Endothelial cell of umbilical vein (primary cell): Measurements from ENCODE around the gene METRN.

ENCODE experiments used
- CTCF ChIP-seq, 2 donors: IDR thresholded peaks; 1 replicate in 1 of 2; 2 replicates in 1 of 2; pipeline ENCODE4 v1.5.1; 2011; ENCODE audit warnings: low read length in 2 of 2, mild to moderate bottlenecking in 2 of 2, moderate library complexity in 2 of 2, control low read depth in 1 of 2, inconsistent platforms in 1 of 2, low read depth in 1 of 2; ENCODE audit not compliant: insufficient read depth in 1 of 2; ENCODE audit errors: extremely low read depth in 1 of 2
- EZH2 ChIP-seq: IDR thresholded peaks from 2 replicates; pipeline ENCODE4 v1.6.1; 2012; ENCODE audit warnings: borderline replicate concordance, low read depth, mild to moderate bottlenecking, moderate library complexity, low read length, inconsistent platforms; ENCODE audit not compliant: severe bottlenecking
- FOS ChIP-seq: IDR thresholded peaks from 2 replicates; pipeline ENCODE4 v1.6.1; 2011; ENCODE audit warnings: mild to moderate bottlenecking, low read length, moderate library complexity, borderline replicate concordance; ENCODE audit not compliant: insufficient read depth
- JUN ChIP-seq: IDR thresholded peaks from 2 replicates; pipeline ENCODE4 v1.6.1; 2011; ENCODE audit warnings: borderline replicate concordance, low read depth; ENCODE audit not compliant: insufficient read length, insufficient read depth
- MAX ChIP-seq: IDR thresholded peaks from 2 replicates; pipeline ENCODE4 v1.6.1; 2011; ENCODE audit not compliant: insufficient read depth, insufficient read length
- MYC ChIP-seq: IDR thresholded peaks from one replicate; pipeline ENCODE4 v1.6.1; 2011; ENCODE audit warnings: mild to moderate bottlenecking, low read depth, low read length
- POLR2A ChIP-seq: IDR thresholded peaks from 2 replicates; pipeline ENCODE4 v1.6.1; 2012; ENCODE audit warnings: low read depth, mild to moderate bottlenecking, control low read depth, low read length
- POLR2AphosphoS5 ChIP-seq: IDR thresholded peaks from 2 replicates; pipeline ENCODE4 v1.6.1; 2012; ENCODE audit warnings: low read depth, mild to moderate bottlenecking, control low read depth, low read length, moderate library complexity; ENCODE audit not compliant: insufficient read depth

- TF ChIP-seq CTCF (IDR thresholded peaks at IDR 0.05; ENCODE audit: extremely low read depth in 1 of 2, insufficient read depth in 1 of 2, low read depth in 1 of 2, low read length in 2 of 2), result no peak
- TF ChIP-seq POLR2A, result no peak
- no peak for TF ChIP-seq EZH2
- no peak for TF ChIP-seq POLR2AphosphoS5
- TF ChIP-seq JUN, result no peak
- TF ChIP-seq MYC, result no peak
- TF ChIP-seq MAX, result no peak
- TF ChIP-seq FOS, result no peak
These were observed 48.3 kb upstream of the METRN start for GRCh38 chr16:666572-666971.
